GM18526 (cell line): ENCODE data around the gene SLC25A21.

Experiments used
- POLR2A ChIP-seq: IDR thresholded peaks from 3 replicates; pipeline ENCODE4 v1.6.1; 2011; ENCODE audit not compliant: insufficient read length; ENCODE audit errors: extremely low read depth

Gene SLC25A21

GRCh38 chr14:36738269-36738668 lies 434.1 kb downstream of the SLC25A21 start:
- TF ChIP-seq POLR2A, result no peak

- TF ChIP-seq POLR2A, result no peak
These were observed 446.3 kb downstream of the SLC25A21 start for GRCh38 chr14:36726128-36726527.

GRCh38 chr14:36724162-36724561 lies 448.2 kb downstream of the SLC25A21 start:
- no peak for TF ChIP-seq POLR2A

- TF ChIP-seq POLR2A, result no peak
These were observed 448.9 kb downstream of the SLC25A21 start for GRCh38 chr14:36723530-36723929.

- no peak for TF ChIP-seq POLR2A
These were observed 450.5 kb downstream of the SLC25A21 start for GRCh38 chr14:36721877-36722276.

GRCh38 chr14:36720657-36721056 lies 451.7 kb downstream of the SLC25A21 start:
- TF ChIP-seq POLR2A, result no peak

- TF ChIP-seq POLR2A, result no peak
These were observed 452.6 kb downstream of the SLC25A21 start for GRCh38 chr14:36719823-36720222.

- TF ChIP-seq POLR2A, result no peak
These were observed 454.2 kb downstream of the SLC25A21 start for GRCh38 chr14:36718216-36718615.

GRCh38 chr14:36717363-36717762 lies 455.0 kb downstream of the SLC25A21 start:
- no peak for TF ChIP-seq POLR2A

GRCh38 chr14:36716614-36717184 lies 455.7 kb downstream of the SLC25A21 start:
- no peak for TF ChIP-seq POLR2A

- TF ChIP-seq POLR2A, result no peak
These were observed 458.3 kb downstream of the SLC25A21 start for GRCh38 chr14:36713960-36714703.

- TF ChIP-seq POLR2A, result no peak
These were observed 464.8 kb downstream of the SLC25A21 start for GRCh38 chr14:36707570-36707969.

- TF ChIP-seq POLR2A, result no peak
These were observed 469.9 kb downstream of the SLC25A21 start for GRCh38 chr14:36702474-36702873.

- no peak for TF ChIP-seq POLR2A
These were observed 471.3 kb downstream of the SLC25A21 start for GRCh38 chr14:36701132-36701531.

GRCh38 chr14:36700651-36701050 lies 471.8 kb downstream of the SLC25A21 start:
- no peak for TF ChIP-seq POLR2A

GRCh38 chr14:36690311-36691040 lies 481.9 kb downstream of the SLC25A21 start:
- TF ChIP-seq POLR2A, result no peak
